GM21619 (cell line): ENCODE measurements around the gene TLE7.

Experiments used
- ATAC-seq: cut with Tn5 transposase; IDR thresholded peaks from one replicate; pipeline ENCODE4 v1.9.1; 2021; ENCODE audit not compliant: unreplicated experiment

TLE7 gene

GRCh38 chr16:71442051-71442440 lies at the start of gene TLE7:
TLE7 (minus strand) TSS chr16:71442054; CDS start chr16:71433324, 8,730 bp downstream.
- ATAC-seq, result no peak

DNA sequence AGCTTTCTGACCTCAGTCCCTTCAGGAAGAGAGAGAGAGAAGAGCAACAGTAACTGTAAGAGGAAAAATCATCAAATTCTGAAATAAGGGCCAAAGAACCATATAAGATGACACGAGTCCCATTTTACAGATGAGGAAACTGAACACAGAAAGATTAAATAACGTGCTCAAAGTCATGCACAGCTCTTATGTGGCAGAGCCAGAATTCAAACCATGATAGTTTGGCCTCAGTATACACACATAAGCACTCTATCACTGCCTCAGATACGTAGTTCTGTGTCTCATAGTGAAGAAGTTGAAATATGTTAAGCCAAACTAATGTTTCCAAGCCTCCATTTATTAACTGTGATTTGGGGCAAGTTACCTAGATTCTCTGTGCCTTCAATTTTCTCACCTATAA lies 49.2 kb upstream of the TLE7 start:
- no peak for ATAC-seq

DNA sequence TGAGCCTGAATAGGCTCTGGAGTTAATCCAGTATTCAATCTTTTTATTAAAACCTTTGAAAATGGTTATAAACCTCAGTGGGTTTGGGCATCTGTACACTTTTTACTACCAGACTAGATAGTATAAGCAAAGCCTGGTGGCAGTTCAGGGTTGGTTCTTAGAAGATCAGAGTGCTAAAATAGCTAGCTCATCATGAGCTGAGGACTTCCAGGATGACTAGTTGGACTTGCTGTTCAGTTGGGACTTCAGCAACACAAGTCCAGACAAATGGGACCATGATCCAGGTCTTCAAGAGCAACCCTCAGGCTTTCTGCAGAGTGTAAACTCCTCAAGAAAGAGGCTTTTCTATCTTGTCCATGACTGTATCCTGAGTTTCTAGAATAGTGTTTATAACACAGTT lies 48.5 kb upstream of the TLE7 start:
- no peak for ATAC-seq

DNA sequence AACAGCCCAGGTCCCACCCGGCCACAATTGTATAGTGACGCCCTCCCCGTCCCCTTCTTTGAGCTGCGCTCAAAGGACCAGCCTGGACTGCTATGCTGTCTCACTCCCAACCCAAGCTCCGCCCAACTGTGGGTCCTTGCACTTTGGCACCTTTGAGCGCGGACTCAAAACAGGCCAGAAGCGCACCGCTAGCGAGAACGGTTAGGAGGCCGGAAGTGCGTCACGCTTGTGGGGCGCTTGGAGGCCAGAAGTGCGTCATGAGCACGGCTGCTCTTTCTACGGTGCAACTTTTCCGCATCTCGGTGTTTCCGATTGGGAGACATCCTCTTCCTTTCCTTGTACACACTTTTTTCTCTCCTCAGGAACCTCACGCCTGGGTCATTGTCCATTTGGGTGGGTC lies 47.3 kb upstream of the TLE7 start, which contains the start of gene ZNF19:
ZNF19 (minus strand) TSS at position 203 of the 400 bp plus-strand sequence. CDS start 7,210 bp downstream, outside the sequence.
- no peak for ATAC-seq

GRCh38 chr16:71484006-71484893 lies 42.4 kb upstream of the TLE7 start:
- ATAC-seq, result peak; percentile 86

- ATAC-seq, result no peak
Measured at GRCh38 chr16:71482569-71482968, 40.7 kb upstream of the TLE7 start.

- ATAC-seq, result no peak
Measured at GRCh38 chr16:71480956-71481355, 39.1 kb upstream of the TLE7 start.

DNA sequence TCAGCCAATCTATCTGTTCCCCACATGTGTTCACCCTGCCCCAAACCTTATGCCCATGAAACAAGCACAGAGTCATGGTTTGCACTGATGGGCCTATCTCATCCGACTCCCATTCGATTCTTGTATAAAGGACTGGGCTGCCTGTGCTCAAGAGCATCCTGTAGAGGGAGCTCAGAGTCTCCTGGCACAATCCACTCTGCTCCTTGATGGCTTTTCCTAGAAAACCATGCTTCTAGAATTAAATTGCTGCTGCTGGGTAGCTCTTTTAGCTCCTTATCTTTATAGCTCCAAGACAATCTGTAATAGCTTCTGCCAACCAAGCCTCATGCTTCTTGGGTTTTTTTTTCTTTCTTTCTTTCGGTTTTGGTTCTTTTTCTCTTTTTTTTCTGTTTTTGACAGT lies 37.6 kb upstream of the TLE7 start:
- ATAC-seq, result no peak

DNA sequence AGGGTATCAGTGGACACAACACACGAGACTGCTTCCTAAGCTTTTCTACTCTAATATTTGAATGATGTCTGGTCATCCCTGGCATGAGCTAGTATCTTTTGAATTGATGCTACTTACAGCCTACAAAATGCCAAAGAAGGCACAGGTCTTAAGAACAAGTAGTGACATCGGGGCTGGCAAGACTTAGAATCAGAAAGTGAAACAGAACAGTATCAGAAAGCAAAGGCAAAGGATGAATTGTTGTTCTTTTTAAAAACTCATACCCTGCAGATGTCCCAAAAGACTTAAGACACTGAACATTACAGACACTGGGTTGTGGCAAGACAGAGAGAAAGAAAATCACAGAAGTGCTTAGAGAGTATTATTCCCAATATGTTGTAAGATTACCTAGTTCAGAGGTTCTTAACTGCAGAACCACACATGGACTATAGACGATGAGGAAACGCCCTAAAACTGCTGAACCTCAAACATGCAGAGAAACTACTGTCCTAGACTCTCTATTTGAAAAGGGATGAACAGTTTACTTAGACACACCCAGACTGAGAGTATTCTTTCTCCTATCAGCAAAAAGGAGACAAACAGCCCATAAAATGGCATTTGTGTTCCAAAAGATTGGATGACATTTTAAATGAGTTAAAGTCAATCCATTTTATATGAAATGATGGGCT lies 34.7 kb upstream of the TLE7 start:
- no peak for ATAC-seq

DNA sequence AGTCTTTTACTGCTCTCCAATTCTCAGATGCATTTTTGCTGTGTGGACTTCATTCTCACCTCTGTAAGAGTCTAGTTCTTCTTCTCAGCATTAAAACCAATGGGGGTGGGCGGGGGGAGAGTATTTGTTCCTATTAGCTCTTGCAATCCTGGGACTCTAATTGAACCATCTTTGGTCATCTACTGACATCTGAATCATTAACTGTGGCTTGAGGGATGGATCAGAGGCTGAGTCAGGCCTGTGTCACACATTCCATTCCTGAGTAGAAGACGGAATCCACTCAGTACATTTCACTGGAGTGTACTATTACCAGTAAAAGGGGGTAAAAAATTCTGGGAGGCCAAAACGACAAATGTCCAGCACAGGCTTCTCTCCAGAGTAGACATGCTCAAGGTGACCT lies 33.0 kb upstream of the TLE7 start:
- no peak for ATAC-seq

- no peak for ATAC-seq
Measured at GRCh38 chr16:71473891-71474290, 32.0 kb upstream of the TLE7 start.

- ATAC-seq, result no peak
Measured at GRCh38 chr16:71472931-71473330, 31.1 kb upstream of the TLE7 start.

- no peak for ATAC-seq
Measured at GRCh38 chr16:71472051-71472450, 30.2 kb upstream of the TLE7 start.

DNA sequence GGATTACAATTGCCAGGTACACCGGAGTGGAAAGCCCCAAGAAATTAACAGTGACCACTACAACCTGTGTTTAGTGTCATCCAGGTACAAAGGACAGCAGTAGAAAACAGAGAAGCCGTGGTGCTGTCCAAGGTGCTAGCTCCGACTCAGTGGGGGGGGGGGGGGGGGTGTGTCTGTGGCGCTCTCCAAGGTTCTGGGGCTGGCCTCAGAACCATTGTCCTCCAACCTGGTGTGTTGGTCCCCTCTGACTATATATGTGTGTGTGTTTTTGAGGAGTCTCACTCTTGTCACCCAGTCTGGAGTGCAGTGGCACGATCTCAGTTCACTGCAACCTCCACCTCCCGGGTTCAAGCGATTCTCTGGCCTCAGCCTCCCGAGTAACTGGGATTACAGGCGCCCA lies 26.0 kb upstream of the TLE7 start:
- ATAC-seq, result no peak

- ATAC-seq, result no peak
Measured at GRCh38 chr16:71464231-71464630, 22.4 kb upstream of the TLE7 start.

GRCh38 chr16:71461686-71462648 lies 20.1 kb upstream of the TLE7 start, which contains the start of gene ZNF23:
ZNF23 (minus strand) TSS chr16:71462247; CDS start chr16:71456796, 5,451 bp downstream.
- ATAC-seq, result peak; percentile 96

DNA sequence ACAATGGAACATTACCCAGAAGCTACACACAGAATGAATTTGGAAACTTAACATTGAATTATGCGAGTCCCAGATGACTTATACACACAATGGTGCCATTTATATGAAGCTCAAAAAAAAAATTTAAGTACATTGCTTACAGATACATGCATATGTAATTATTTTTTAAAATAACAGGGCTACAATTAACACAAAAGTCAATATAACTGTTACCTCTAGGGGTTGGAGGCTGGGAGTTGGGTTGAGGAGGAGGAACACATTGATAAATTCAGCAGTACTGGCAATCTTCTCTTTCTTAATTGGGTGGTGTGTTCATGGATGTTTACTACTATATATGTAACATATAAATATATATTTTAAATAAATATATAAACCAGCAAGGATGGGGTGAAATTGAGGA lies 19.1 kb upstream of the TLE7 start:
- ATAC-seq, result no peak

DNA sequence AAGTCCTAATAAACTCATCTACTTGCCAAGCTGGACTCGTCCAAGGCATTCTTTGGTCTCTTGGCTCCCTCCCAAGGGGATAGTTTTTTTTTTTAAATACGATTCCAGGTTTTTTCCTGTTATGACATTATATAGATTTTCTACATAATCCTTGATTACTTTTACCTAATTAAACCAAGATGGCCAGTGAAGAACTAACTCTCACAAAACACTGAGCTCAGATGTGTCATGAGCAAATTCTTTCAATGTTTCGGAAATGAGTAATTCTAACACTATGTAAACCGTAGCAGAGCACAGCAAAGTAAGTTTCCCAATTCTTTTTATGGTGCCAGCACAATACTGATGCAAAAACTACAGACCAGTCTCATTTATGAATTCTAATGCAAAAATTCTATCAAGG lies 18.4 kb upstream of the TLE7 start:
- no peak for ATAC-seq

GRCh38 chr16:71459510-71459909 lies 17.7 kb upstream of the TLE7 start:
- no peak for ATAC-seq

DNA sequence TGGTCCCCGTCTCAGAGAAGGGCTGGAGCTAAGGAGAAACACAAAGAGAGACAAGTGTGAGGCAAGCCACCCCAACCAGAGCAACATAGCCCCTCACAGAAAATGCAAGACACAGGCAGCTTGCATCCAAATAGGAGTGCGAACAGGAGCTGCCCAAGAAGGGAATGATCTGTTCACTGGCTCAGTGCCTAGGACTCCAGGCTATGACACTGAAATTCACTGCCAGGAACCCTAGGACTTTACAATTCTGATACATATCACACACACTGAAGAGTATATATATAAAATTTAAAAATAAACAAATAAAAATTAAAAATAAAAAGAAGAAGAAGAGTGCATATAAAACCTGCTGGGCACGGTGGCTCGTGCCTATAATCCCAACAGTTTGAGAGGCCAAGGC lies 14.9 kb upstream of the TLE7 start:
- ATAC-seq, result no peak

GRCh38 chr16:71453036-71453435 lies 11.2 kb upstream of the TLE7 start:
- ATAC-seq, result no peak
